Measurements from ENCODE around the gene TUBB2B.

The TUBB2B gene

DNA sequence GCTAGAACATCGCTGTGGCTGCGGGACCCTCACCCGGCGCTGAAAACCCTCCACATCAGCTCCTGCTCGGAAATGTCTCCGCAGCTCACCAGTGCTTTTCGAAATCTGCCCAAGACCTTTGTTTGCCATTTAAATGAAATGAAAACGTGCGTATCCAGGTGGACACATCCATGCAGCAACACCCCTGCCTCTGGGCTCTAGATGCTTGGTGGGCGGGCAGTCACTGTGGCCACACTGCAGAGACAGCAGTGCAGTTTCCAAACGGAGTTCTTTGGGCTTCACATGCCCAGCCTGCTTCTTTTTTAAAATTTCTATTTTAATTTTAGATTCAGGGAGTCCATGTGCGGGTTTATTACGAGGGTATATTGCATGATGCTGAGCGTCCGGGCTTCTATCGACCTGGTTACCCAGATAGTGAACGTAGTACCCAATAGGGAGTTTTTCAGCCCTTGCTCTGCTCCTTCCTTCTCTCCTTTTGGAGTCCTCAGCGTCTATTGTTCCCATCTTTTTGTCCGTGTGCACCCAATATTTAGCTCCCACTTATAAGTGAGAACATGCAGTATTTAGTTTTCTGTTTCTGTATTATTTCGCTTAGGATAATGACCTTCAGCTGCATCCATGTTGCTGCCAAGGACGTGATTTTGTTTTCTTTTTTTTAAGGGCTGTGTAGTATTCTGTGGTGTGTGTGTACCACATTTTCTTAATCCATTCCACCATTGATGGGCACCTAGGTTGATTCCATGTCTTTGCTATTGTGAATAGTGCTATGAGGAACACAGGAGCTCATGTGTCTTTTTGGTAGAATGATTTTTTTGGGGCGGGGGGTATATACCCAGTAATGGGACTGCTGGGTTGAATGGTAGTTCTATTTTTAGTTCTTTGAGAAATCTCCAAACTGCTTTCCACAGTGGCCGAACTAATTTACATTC is 4.8 kb upstream of the TUBB2B start:
- no peak for DNase-seq (ENCODE audit: low spot score)
- TF ChIP-seq, protein P1, sequence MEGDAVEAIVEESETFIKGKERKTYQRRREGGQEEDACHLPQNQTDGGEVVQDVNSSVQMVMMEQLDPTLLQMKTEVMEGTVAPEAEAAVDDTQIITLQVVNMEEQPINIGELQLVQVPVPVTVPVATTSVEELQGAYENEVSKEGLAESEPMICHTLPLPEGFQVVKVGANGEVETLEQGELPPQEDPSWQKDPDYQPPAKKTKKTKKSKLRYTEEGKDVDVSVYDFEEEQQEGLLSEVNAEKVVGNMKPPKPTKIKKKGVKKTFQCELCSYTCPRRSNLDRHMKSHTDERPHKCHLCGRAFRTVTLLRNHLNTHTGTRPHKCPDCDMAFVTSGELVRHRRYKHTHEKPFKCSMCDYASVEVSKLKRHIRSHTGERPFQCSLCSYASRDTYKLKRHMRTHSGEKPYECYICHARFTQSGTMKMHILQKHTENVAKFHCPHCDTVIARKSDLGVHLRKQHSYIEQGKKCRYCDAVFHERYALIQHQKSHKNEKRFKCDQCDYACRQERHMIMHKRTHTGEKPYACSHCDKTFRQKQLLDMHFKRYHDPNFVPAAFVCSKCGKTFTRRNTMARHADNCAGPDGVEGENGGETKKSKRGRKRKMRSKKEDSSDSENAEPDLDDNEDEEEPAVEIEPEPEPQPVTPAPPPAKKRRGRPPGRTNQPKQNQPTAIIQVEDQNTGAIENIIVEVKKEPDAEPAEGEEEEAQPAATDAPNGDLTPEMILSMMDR (IDR thresholded peaks at IDR 0.05; ENCODE audit: borderline replicate concordance, control extremely low read depth, extremely low read depth, insufficient read depth, missing control alignments), result no peak
- in situ Hi-C loops (cut with MboI; ENCODE audit: low sequenced_read_pairs, unreplicated experiment), result no loop called here

DNA sequence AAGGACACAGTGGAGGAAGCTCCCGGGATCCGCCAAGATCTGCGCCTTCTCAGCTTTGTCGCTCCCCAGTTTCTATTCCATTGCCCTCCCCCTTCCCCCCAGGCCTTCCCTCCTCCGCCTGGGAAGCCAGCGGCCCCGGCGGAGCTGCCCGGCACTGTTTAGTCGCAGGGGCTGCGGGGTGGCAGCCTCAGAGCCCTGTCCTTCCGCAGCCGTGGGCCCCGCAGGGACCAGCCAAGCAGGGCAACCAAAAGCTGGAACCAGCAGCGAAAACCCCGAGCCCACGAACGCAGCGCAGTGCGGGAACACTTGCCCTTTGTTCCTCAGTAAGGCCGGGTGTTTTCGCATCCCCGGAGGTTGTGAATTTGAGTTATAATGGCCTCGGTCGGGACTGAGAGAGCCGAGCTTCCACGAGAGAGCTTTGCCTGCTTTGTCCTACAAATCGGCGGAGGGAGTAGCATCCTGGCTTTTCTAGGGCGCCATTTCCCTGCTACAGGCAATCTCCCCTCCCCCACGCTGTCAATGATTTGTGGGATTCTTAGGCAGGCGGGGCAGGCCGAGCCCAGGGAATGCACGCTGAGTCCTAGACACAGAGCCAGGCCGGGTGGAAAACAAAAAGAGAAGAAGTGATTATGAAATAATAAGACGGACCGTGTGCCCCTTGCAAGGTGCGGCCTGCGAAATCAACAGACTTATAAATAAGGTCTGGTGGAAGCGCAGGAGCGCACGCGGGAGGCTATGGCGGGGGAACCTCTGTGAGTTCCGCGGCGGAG is 4.0 kb upstream of the TUBB2B start:
- TF ChIP-seq, protein P1 (IDR thresholded peaks at IDR 0.05; ENCODE audit: borderline replicate concordance, control extremely low read depth, extremely low read depth, insufficient read depth, missing control alignments), result no peak
- DNase-seq (ENCODE audit: low spot score), result no peak
- in situ Hi-C loops (cut with MboI; ENCODE audit: low sequenced_read_pairs, unreplicated experiment), result no loop called here

DNA sequence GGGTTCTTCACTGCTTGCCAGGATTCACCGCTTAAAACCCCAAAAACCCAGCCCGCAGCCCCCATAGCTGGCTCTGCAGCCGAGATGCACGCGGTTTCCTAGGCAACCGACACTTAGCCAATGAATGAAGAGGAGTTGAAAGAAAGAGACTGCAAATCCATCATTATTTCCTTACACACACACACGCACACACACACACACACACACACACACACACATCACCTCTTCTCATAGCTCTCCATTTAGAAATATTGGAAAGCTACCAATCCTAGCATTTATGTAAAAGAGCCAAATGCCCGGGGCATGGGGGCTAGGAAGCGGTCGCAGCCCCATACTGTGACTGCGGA is 3.4 kb upstream of the TUBB2B start:
- in situ Hi-C loops (cut with MboI; ENCODE audit: low sequenced_read_pairs, unreplicated experiment), result no loop called here
- no peak for DNase-seq (ENCODE audit: low spot score)
- TF ChIP-seq, protein P1 (IDR thresholded peaks at IDR 0.05; ENCODE audit: borderline replicate concordance, control extremely low read depth, extremely low read depth, insufficient read depth, missing control alignments), result no peak

DNA sequence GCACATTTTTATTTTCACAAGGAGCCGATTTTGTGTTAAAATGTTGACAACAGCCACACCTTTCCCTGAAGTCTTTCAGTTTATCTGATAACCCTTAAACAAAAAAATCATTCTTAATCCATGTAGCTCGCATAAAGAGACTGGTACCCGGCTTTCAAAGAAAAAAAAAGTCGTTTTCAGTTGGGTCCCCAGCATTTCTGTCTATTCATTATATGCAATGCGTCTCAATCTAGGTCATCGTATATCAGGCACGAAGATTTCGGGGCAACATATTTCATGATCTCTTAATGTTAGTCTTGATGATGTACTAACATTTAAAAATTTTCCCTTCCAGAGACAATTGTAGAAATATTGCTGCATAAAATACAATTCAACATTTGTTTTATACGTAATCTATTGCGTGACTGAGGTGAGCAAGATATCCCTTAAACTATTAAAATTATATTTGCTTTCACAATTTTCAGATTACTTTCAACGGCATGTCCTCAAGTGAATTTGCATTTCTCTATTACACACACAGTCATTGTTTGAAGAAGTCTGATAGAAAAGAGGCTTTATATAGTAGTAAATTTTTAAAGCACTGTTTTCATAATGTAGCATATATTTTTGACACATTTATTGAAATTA is 2.9 kb upstream of the TUBB2B start:
- in situ Hi-C loops (cut with MboI; ENCODE audit: low sequenced_read_pairs, unreplicated experiment), result no loop called here
- TF ChIP-seq, protein P1 (IDR thresholded peaks at IDR 0.05; ENCODE audit: borderline replicate concordance, control extremely low read depth, extremely low read depth, insufficient read depth, missing control alignments), result no peak
- DNase-seq (ENCODE audit: low spot score), result no peak

DNA sequence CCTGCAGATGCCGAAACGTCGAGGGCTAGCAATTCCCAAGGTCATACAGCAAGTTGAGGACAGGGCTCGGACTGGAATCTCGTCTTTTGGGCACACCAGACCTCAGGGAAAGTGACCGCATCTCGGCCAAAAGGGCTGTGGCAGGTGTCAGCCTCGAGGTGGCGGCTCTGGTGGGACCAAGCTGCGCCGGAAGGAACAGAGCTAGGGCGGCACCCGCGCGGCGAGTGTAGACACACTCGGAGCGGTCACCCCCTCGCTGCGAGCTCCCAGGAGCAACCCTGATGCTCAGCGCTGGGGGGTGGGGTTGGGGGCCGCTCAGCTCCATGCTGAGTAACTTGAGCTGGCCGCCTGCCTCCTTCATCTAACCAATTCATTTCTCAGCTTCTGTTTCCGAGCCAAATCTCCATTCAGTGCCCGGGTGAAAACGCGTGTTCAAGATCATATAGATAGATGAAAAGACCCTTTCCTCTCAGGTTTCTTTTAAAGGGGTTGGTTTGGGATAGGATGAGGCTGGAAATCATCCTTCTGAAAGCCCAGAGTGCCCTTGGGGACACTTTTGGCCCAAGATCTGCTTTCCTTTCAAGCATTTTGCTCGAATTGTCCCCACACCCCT is 2.2 kb upstream of the TUBB2B start:
- TF ChIP-seq, protein P1 (IDR thresholded peaks at IDR 0.05; ENCODE audit: borderline replicate concordance, control extremely low read depth, extremely low read depth, insufficient read depth, missing control alignments), result no peak
- in situ Hi-C loops (cut with MboI; ENCODE audit: low sequenced_read_pairs, unreplicated experiment), result no loop called here
- no peak for DNase-seq (ENCODE audit: low spot score)

Data from GM13976 (cell line).